ENCODE results near the gene NRXN3.

NRXN3 gene

GRCh38 chr14:78175412-78175811 lies 5.2 kb downstream of the NRXN3 start:
- DNase-seq: no peak

GRCh38 chr14:78178071-78178470 lies 7.9 kb downstream of the NRXN3 start:
- no peak for DNase-seq

DNA sequence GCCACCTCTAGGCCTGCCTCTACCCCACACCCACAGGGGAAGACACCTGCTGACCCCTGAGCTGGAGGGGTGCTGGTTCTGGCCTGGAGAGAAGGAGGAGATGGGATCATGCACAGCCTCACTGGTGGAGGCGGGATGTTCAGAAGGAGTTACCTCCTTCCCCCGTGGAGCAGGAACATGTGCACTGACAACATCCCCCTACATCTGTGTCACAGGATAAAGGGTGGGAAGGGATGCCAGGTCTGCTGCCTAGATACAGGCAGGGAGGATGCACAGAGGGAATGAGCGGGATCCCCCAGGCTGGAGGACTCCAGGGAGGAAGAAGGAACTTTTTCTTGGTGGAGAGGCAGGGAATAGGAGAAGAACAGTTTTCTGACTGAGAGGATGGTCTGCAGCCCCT lies 8.8 kb downstream of the NRXN3 start:
- no peak for DNase-seq

- no peak for DNase-seq
These were observed 11.1 kb downstream of the NRXN3 start for GRCh38 chr14:78181270-78181669.

DNA sequence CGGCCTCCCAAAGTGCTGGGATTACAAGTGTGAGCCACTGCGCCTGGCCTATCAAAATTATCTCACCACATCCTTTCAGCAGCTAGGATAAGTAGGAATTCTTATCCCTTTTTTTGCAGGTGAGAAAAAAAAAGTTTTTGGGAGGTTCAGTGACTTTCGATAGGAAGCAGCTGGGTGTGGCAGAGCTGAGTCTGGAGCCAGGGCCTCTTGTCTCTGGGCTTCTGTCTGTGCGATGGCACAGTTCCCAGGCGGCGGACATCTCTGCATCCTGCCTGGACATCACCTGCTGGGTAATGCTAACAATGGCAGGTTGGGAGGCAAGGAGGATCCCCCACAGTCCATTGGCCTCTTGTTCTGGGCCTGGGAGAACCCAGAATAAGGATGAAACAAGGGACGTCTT lies 12.5 kb downstream of the NRXN3 start:
- peak; percentile 68 for DNase-seq

DNA sequence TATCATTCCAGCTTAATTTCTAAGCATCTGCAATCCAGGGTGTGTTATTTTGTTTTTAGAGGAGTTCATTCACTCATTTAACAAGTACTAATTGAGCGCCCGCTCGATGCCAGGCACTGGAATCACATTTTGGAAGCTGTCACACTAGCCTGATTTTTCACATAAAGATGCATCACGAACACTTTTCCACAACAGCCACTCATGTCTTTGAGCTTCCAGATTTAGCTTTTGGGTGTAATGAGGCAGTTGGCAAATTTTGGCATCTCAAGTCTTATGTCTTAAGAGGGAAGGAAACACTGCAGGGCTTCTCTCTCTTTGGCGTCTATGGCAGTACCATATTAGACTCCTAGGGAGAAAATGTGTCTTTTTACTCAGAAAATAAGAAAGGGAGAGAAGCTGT lies 14.0 kb downstream of the NRXN3 start:
- DNase-seq: no peak

DNA sequence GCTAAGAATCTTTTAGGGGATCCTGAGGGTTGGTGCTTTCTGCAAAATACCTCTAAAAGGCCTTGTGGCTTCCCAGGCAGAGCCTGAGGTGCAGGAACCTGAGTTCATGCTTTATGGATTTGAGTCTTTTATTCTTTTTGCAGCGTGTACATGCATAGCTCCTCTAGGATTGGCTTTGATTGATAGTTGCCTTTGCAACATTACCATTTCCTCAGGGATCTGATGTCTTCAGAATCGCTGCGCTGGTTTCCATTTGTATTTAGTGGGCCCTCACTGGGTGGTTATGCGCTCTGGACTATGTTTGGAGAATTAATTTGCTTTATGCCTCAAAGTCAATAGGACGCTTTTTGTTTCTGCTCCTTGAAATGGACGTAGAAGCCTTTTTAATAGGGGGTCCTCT lies 16.1 kb downstream of the NRXN3 start:
- DNase-seq: no peak

DNA sequence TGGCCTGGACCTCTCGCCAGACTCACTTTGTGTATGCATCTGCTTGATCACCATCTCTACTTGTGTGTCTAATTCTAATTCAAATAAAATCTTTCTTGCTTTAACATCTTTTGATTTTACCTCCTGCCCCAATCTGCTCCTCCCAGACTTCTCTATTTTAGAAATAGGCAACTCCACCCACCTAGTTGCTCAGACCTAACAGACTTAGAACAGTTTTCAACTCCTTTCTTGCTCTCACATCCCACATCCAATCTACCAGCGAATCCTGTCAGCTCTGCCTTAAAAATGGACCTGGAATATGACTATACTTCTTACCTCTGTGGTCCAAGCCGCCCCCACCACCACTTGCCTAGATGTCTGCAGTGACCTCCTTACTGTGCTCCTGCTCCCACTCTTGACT lies 18.7 kb downstream of the NRXN3 start:
- DNase-seq: no peak

- no peak for DNase-seq
These were observed 25.3 kb downstream of the NRXN3 start for GRCh38 chr14:78195431-78195830.

- peak; percentile 38 for DNase-seq
These were observed 26.1 kb downstream of the NRXN3 start for GRCh38 chr14:78196323-78196722.

DNA sequence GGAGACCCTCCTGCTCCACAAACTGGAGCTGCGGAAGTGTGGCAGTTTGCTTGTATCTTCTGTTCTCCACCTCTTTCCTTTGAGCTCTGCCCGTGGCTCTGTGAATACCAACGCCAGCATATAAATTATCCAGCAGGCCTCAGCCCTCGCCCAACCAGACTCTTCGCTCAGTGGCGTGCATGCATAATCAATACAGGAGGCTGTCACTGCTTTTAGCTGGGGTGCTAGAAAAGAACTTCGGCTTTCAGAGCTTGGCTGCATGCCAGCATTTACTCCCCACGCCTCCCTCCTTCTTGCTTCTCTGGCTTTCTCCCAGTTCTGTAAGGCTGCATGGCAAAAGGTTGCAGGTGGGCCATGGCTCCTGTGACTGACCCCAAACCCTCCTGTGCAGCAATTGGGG lies 26.9 kb downstream of the NRXN3 start:
- peak; percentile 57 for DNase-seq

DNA sequence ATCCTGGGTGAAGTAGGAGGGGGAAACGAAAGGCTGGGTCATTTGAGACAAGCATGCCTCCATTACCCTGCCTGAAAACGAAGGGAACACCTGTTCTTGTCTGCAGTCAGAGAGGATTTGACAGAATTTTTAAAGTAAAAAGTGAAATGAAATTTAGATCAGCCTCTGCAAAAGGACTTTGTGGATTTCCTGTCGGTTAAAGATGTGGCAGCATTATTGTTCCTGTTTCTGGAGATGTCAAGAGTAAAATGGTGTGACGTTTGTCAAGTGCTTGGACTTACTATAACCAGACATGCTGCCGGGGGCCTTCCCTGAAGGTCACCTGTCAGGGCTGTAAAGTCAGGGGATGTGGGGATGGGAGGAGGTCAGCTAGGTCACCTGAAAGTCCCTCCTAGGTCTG lies 32.0 kb downstream of the NRXN3 start:
- no peak for DNase-seq

GRCh38 chr14:78202976-78203375 lies 32.8 kb downstream of the NRXN3 start:
- peak; percentile 100 for DNase-seq

GRCh38 chr14:78207414-78207813 lies 37.2 kb downstream of the NRXN3 start:
- DNase-seq: no peak

GRCh38 chr14:78220273-78220672 lies 50.1 kb downstream of the NRXN3 start:
- DNase-seq: no peak

DNA sequence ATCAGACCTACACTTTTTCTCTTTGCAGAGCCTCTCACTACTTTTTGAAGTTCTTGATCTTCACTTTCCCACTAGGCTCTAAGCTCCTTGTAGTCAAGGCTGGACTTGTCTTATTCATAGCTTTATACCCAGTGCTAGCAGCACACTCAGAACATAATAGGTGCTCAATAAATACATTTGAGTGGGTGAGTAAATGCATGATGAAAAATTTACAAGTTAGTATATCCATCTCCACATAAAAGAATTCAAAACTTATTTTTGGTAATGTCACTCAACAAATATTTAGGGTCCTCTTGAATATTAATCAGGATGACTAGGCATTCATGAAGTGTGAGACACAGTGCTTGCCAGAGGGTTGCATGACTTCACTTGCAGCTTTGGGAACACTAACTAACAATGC lies 52.6 kb downstream of the NRXN3 start:
- no peak for DNase-seq

DNA sequence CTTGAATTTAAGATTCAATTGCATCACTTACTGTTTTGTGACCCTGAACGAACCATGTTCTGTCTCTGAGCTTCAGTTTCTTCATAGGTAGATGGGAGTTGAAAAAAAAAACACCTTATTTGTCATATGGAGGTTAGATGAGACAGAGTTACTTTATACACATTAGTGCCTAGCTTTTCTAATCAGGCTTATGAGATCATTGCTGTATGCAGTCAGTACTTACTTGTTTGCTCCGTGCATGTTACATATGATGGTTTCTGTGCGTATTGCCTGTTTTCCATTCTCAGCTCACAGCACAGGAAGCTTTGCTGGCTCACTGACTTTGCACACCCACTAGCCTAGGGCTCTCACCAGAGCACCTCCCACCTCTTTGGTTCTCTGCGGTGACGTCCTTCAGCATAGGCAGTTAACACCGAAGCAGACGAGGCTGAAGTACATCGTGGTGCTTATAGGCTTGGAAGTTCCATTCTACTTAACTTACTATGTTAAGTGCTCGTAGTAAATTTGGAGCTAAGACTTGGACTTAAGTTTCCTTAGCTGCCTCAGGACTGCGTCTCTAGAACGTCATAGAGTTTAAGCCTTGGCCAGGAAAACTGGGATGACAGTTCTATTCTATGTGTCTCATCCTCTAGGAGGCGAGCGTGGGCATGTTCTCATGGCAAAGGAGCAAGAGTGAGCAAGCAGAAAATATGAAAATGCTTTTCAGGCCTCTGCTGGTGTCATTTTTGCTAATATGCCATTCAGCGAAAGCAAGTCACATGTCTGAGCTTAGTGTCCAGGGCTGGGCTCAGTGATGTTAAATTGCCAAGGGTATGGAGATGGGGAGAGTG lies 57.3 kb downstream of the NRXN3 start:
- DNase-seq: peak; percentile 33

DNA sequence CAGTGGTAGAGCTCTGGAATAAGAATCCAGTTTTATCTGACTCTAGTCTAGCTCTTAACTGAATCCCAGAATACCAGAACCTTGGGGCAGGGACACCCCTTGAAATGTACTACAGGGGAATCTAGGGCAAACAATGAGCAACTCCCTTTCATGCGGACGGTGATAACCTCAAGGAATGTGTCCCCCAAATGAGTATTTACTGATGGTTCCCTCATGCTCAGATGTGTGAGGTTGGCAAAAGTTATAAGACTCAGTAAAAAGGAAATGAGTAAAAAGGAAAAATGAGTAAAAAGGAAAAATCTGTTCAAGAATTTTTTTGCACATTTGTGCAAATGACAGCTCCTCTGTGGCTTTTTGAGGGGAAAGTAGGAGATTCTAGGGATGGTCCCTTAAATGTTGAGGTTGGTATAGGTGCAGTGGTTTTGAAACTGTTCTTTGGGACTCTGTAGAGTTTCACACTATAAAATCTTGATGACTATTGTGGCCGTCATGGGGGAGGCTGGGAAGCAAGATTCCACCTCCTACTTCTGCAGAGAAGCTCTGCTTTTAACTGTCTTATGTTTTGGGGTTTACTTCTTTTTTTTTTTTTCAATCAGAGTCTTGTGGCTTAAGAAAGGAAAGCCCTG lies 58.6 kb downstream of the NRXN3 start:
- DNase-seq: no peak

DNA sequence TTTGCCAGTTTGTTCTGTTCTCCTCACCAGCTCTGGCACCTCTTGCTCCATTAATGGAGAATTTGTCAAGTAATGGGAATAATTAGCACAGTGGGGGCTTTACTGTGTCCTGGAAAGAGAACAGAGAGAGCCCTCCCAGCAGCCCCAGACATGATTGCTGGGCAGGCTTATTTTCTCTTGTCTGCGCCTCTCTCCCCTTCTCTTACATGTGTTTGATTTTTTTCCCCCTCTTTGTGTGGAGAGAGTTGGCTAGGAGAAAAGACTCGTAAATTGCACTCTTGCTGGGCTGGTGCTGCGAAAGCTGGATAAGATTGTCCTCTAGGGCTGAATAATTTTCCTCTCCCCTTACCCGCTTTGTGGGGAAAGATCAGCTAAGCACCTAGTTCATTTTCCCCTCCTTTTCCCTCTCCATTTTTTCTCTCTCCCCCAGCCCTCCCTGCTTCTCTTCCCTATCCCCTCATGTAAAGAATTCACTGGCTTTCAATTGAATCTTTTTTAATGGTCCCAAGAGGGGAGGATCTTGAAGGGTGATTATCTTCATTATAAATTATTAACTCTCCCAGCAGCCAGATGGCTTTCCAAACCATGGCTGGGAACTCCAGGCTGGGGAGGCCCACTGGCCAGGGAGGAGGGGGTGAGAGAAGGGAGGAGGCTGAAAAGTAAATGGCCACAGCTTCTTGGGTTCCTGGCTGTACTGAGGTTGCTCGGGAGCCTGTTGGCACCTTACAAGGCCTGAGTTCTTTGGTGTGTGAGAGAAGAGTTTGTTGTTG lies 62.2 kb downstream of the NRXN3 start:
- peak; percentile 96 for DNase-seq

DNA sequence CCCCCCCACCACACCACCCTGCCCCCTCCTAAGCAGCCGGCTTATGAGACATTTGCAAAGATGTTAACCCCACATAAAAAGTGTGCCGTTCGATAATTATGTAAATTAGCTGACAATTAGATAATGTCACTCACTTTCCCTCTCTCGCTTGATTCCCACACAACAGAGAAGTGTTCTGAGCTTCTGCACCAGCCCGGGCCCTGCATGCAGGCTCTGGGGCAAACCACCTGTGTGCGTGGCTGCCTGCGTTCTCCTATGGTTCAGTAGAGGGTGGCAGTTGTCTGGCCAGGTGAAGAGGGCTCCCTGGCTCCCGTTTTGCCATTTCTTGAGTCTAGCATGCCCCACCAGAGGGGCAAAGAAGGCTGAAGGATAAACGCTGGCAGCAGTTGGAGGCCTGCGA lies 68.0 kb downstream of the NRXN3 start:
- DNase-seq: peak; percentile 68

GRCh38 chr14:78240567-78240966 lies 70.4 kb downstream of the NRXN3 start:
- DNase-seq: peak; percentile 83

GRCh38 chr14:78242086-78242485 lies 71.9 kb downstream of the NRXN3 start:
- DNase-seq: no peak

DNA sequence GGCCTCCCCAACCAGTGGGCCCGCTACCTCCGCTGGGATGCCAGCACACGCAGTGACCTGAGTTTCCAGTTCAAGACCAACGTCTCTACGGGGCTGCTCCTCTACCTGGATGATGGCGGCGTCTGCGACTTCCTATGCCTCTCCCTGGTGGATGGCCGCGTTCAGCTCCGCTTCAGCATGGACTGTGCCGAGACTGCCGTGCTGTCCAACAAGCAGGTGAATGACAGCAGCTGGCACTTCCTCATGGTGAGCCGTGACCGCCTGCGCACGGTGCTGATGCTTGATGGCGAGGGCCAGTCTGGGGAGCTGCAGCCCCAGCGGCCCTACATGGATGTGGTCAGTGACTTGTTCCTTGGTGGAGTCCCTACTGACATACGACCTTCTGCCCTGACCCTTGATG lies 73.0 kb downstream of the NRXN3 start:
- DNase-seq: no peak

- DNase-seq: peak; percentile 93
These were observed 75.1 kb downstream of the NRXN3 start for GRCh38 chr14:78245238-78245637.
